Measurements from ENCODE around the gene VPS26B. TPM values are rescaled to one million over a fixed set of nuclear protein-coding genes. Genes with fewer than 3 reads are reported as not detected.
"Not testable (repeated sequence)": the region's sequence is repeated elsewhere in the genome, so short reads cannot be mapped to it uniquely, and the experiment has no call there.

Gene VPS26B
- total RNA-seq, 1 experiment from 2014 or later, result 69.4 TPM

- CTCF ChIA-PET, result no interaction called here
- TF ChIP-seq TCF7L2 (IDR thresholded peaks at IDR 0.05; ENCODE audit: low read depth, low read length) (no peak), REST (IDR thresholded peaks at IDR 0.05; ENCODE audit: insufficient read depth in 1 of 2, low read depth in 2 of 2, low read length in 1 of 2) (no peak), POLR2AphosphoS5 (IDR thresholded peaks at IDR 0.05; ENCODE audit: low read depth, low read length) (no peak), SIN3A (IDR thresholded peaks at IDR 0.05; ENCODE audit: borderline replicate concordance, insufficient read depth, low read depth, low read length) (no peak), CTCF (IDR thresholded peaks at IDR 0.05) (no peak)
- ATAC-seq (no peak), DNase-seq (ENCODE audit: low read depth, low spot score) (no peak)
- intact Hi-C loops (cut with micrococcal nuclease; ENCODE audit: unreplicated experiment), result no loop called here
- Histone ChIP-seq H3K4me3 (ENCODE audit: low read depth in 2 of 2, low read length in 2 of 2) (no peak overlapping the region), H3K4me1 (ENCODE audit: control insufficient read depth, insufficient read depth, low read length) (no peaks in the 10 kb centered on the region), H3K27ac (ENCODE audit: low read length) (no peak overlapping the region), H3K36me3 (ENCODE audit: control insufficient read depth, insufficient read depth, low read length) (peaks cover 41% of the 10 kb centered on the region), H3K27me3 (ENCODE audit: control insufficient read depth, insufficient read depth, low read length) (no peaks in the 10 kb centered on the region), H3K9me3 (ENCODE audit: control insufficient read depth, insufficient read depth, low read depth, low read length) (no peaks in the 10 kb centered on the region)
- no TSS peak for BruUV-seq (replicated peaks)
- in situ Hi-C loops (cut with HindIII; ENCODE audit: low pct_unique_long_range_greater_than_20kb, low sequenced_read_pairs), result no loop called here
- POLR2A ChIA-PET, result no interaction called here
Observed at GRCh38 chr11:134178032-134178674, 46.3 kb upstream of the VPS26B start.

- CTCF ChIA-PET, result no interaction called here
- Histone ChIP-seq H3K27ac (ENCODE audit: low read length) (no peak overlapping the region), H3K4me1 (ENCODE audit: control insufficient read depth, insufficient read depth, low read length) (no peaks in the 10 kb centered on the region), H3K27me3 (ENCODE audit: control insufficient read depth, insufficient read depth, low read length) (no peaks in the 10 kb centered on the region), H3K9me3 (ENCODE audit: control insufficient read depth, insufficient read depth, low read depth, low read length) (no peaks in the 10 kb centered on the region), H3K36me3 (ENCODE audit: control insufficient read depth, insufficient read depth, low read length) (peaks cover 36% of the 10 kb centered on the region), H3K4me3 (ENCODE audit: low read depth in 2 of 2, low read length in 2 of 2) (no peak overlapping the region)
- ATAC-seq (no peak), DNase-seq (ENCODE audit: low read depth, low spot score) (no peak)
- POLR2A ChIA-PET, result no interaction called here
- no TSS peak for BruUV-seq (replicated peaks)
- in situ Hi-C loops (cut with HindIII; ENCODE audit: low pct_unique_long_range_greater_than_20kb, low sequenced_read_pairs), result no loop called here
- TF ChIP-seq POLR2AphosphoS5 (IDR thresholded peaks at IDR 0.05; ENCODE audit: low read depth, low read length), result no peak
- TF ChIP-seq CTCF (IDR thresholded peaks at IDR 0.05), result no peak
- TF ChIP-seq REST (IDR thresholded peaks at IDR 0.05; ENCODE audit: insufficient read depth in 1 of 2, low read depth in 2 of 2, low read length in 1 of 2), result no peak
- no peak for TF ChIP-seq SIN3A (IDR thresholded peaks at IDR 0.05; ENCODE audit: borderline replicate concordance, insufficient read depth, low read depth, low read length)
- no peak for TF ChIP-seq TCF7L2 (IDR thresholded peaks at IDR 0.05; ENCODE audit: low read depth, low read length)
- intact Hi-C loops (cut with micrococcal nuclease; ENCODE audit: unreplicated experiment), result no loop called here
Observed at GRCh38 chr11:134181707-134182106, 42.8 kb upstream of the VPS26B start.

- ATAC-seq; H3K4me1 ChIP-seq (ENCODE audit: control insufficient read depth, insufficient read depth, low read length); CTCF ChIA-PET; H3K9me3 ChIP-seq (ENCODE audit: control insufficient read depth, insufficient read depth, low read depth, low read length); POLR2A ChIA-PET; BruUV-seq (replicated peaks); DNase-seq (ENCODE audit: low read depth, low spot score); H3K27me3 ChIP-seq (ENCODE audit: control insufficient read depth, insufficient read depth, low read length); H3K4me3 ChIP-seq (ENCODE audit: low read depth in 2 of 2, low read length in 2 of 2); intact Hi-C loops (cut with micrococcal nuclease; ENCODE audit: unreplicated experiment); H3K27ac ChIP-seq (ENCODE audit: low read length); in situ Hi-C loops (cut with HindIII; ENCODE audit: low pct_unique_long_range_greater_than_20kb, low sequenced_read_pairs): not testable (repeated sequence)
- H3K36me3 ChIP-seq (ENCODE audit: control insufficient read depth, insufficient read depth, low read length), result peaks cover 36% of the 10 kb centered on the region
Observed at GRCh38 chr11:134188092-134188491, 36.4 kb upstream of the VPS26B start.

Data from Panc1 (cell line).